Prostate gland (tissue), 2 donors: ENCODE measurements around the gene BRSK2.

Experiments
- CTCF ChIP-seq, 4 experiments: fragments of 200-600 bp in 2 of 4; fragments of 450-650 bp in 2 of 4; sonication (generic) in 2 of 4; IDR thresholded peaks; 1 replicate in 3 of 4; 2 replicates in 1 of 4; pipeline ENCODE4 v1.5.1; 2016 to 2019; ENCODE audit warnings: antibody characterized with exemption in 4 of 4, mild to moderate bottlenecking in 2 of 4, moderate library complexity in 2 of 4
- POLR2AphosphoS5 ChIP-seq: sonication (generic); formaldehyde crosslinking; IDR thresholded peaks from one replicate; pipeline ENCODE4 v1.6.1; 2017; ENCODE audit warnings: antibody characterized with exemption

GRCh38 chr11:1436468-1437039, 46.8 kb downstream of the BRSK2 start:
- TF ChIP-seq CTCF (IDR thresholded peaks at IDR 0.05) (no peak), POLR2AphosphoS5 (no peak)
